HUDEP-2 (cell line): ENCODE data around the gene REC114.
"Not testable (repeated sequence)": the region's sequence is repeated elsewhere in the genome, so short reads cannot be mapped to it uniquely, and the experiment has no call there.

Source experiments
- DNase-seq, 76 experiments: peaks; one replicate each; lab custom pipeline; 2025; ENCODE audit not compliant: unreplicated experiment in 76 of 76; lab: John Stamatoyannopoulos, UW

Gene REC114

GRCh38 chr15:73572296-73572695, 129.3 kb downstream of the REC114 start:
- DNase-seq, result no peak

GRCh38 chr15:73573037-73573436, 130.1 kb downstream of the REC114 start:
- no peak for DNase-seq

GRCh38 chr15:73573572-73573971, 130.6 kb downstream of the REC114 start:
- no peak for DNase-seq

- DNase-seq, result no peak
Observed at GRCh38 chr15:73575636-73576247, 132.8 kb downstream of the REC114 start.

- not testable (repeated sequence) for DNase-seq
Observed at GRCh38 chr15:73577593-73577992, 134.6 kb downstream of the REC114 start.

GRCh38 chr15:73578026-73578425, 135.1 kb downstream of the REC114 start:
- no peak for DNase-seq

- DNase-seq, result no peak
Observed at GRCh38 chr15:73582851-73583379, 140.0 kb downstream of the REC114 start.

- no peak for DNase-seq
Observed at GRCh38 chr15:73583544-73583943, 140.6 kb downstream of the REC114 start.

- peak in 28 of 76 experiments; percentile 6 to 62 (median 30) for DNase-seq
Observed at GRCh38 chr15:73584699-73585420, 141.9 kb downstream of the REC114 start.

GRCh38 chr15:73585871-73586654, 143.1 kb downstream of the REC114 start:
- DNase-seq, result no peak

GRCh38 chr15:73589766-73590165, 146.8 kb downstream of the REC114 start:
- no peak for DNase-seq

GRCh38 chr15:73590263-73590662, 147.3 kb downstream of the REC114 start:
- no peak for DNase-seq

- DNase-seq, result peak in 9 of 76 experiments; percentile 10 to 58 (median 43)
Observed at GRCh38 chr15:73593304-73594074, 150.5 kb downstream of the REC114 start.

GRCh38 chr15:73594109-73594508, 151.1 kb downstream of the REC114 start:
- no peak for DNase-seq

GRCh38 chr15:73596174-73596573, 153.2 kb downstream of the REC114 start:
- DNase-seq, result peak in 17 of 76 experiments; percentile 1 to 41 (median 15)

GRCh38 chr15:73597036-73597638, 154.2 kb downstream of the REC114 start:
- no peak for DNase-seq

GRCh38 chr15:73598530-73599160, 155.7 kb downstream of the REC114 start:
- DNase-seq, result no peak

GRCh38 chr15:73599934-73600333, 157.0 kb downstream of the REC114 start:
- DNase-seq, result no peak
